CD4-positive, alpha-beta T cell (primary cell): ENCODE measurements around the gene PRKN. TPM values are rescaled to one million over a fixed set of nuclear protein-coding genes. Genes with fewer than 3 reads are reported as not detected.

Experiments used
- ATAC-seq: fragments of 200-7000 bp; cut with Tn5 transposase; one replicate; pipeline ENCODE4 v1.10.0; 2022; ENCODE audit warnings: mild to moderate bottlenecking; ENCODE audit not compliant: poor library complexity
- CTCF ChIA-PET: fragments of 350-600 bp; sonication (Branson Sonifier 250); formaldehyde crosslinking; loops from one replicate; lab custom pipeline; 2021; ENCODE audit warnings: antibody characterized with exemption, inconsistent platforms; lab: Charles Lee
- POLR2A ChIA-PET: fragments of 350-600 bp; sonication (Branson Sonifier 250); formaldehyde crosslinking; loops from one replicate; lab custom pipeline; 2021; ENCODE audit warnings: antibody characterized with exemption, inconsistent platforms; lab: Charles Lee
- DNase-seq, 14 experiments: peaks; one replicate each; pipeline ENCODE4 v3.0.0-alpha.2; 2013 to 2020; ENCODE audit warnings: mixed read lengths in 2 of 14
- H3K27ac ChIP-seq, 2 donors: one replicate each; pipeline versions ENCODE4 v1.5.1 to v1.7.0; 2013; ENCODE audit warnings: low read length in 2 of 2, low read depth in 1 of 2, mild to moderate bottlenecking in 1 of 2
- H3K27me3 ChIP-seq, 2 experiments: 1 replicate in 1 of 2; 2 replicates in 1 of 2; pipeline versions ENCODE4 v1.6.1 to v1.7.0; 2013; ENCODE audit warnings: low read length in 2 of 2, control low read depth in 1 of 2, mild to moderate bottlenecking in 1 of 2, moderate library complexity in 1 of 2; ENCODE audit not compliant: insufficient read depth in 2 of 2, control insufficient read depth in 1 of 2
- H3K36me3 ChIP-seq: one replicate; pipeline ENCODE4 v1.6.1; 2013; ENCODE audit warnings: low read length, control low read depth; ENCODE audit not compliant: insufficient read depth
- H3K4me1 ChIP-seq: one replicate; pipeline ENCODE4 v1.6.1; 2013; ENCODE audit warnings: low read length, control low read depth; ENCODE audit not compliant: insufficient read depth
- H3K4me3 ChIP-seq: one replicate; pipeline ENCODE4 v1.5.1; 2013; ENCODE audit warnings: mild to moderate bottlenecking, low read length, moderate library complexity
- H3K9me3 ChIP-seq, 2 experiments: 1 replicate in 1 of 2; 2 replicates in 1 of 2; pipeline versions ENCODE4 v1.6.1 to v1.7.0; 2013; ENCODE audit warnings: low read length in 2 of 2, mild to moderate bottlenecking in 2 of 2, control low read depth in 1 of 2, moderate library complexity in 1 of 2; ENCODE audit not compliant: control insufficient read depth in 1 of 2, insufficient read depth in 1 of 2
- H3K27ac Mint-ChIP-seq: one replicate; pipeline ENCODE4 v1.8.0; 2020; ENCODE audit warnings: mixed read lengths
- H3K27me3 Mint-ChIP-seq: one replicate; pipeline ENCODE4 v1.8.0; 2021; ENCODE audit warnings: mixed read lengths
- H3K36me3 Mint-ChIP-seq: one replicate; pipeline ENCODE4 v1.8.0; 2021; ENCODE audit warnings: low read depth, mixed read lengths
- H3K4me1 Mint-ChIP-seq: one replicate; pipeline ENCODE4 v1.8.0; 2021; ENCODE audit warnings: low read depth, mixed read lengths
- H3K4me3 Mint-ChIP-seq: one replicate; pipeline ENCODE4 v1.8.0; 2020; ENCODE audit warnings: mild to moderate bottlenecking, mixed read lengths
- H3K9me3 Mint-ChIP-seq: one replicate; pipeline ENCODE4 v1.8.0; 2020; ENCODE audit warnings: mixed read lengths
- intact Hi-C, 2 experiments: fragments of 100-400 bp; cut with DNase I in 1 of 2; cut with micrococcal nuclease in 1 of 2; formaldehyde crosslinking; loops; one replicate each; pipeline versions ENCODE4 v1.15.1 to v1.9.0; 2023 to 2025; cut with DNase I, micrococcal nuclease
- total RNA-seq, 174 experiments: library from RNA in 2 of 174; stranded (reverse) in 2 of 174; gene quantifications; one replicate each; pipeline ENCODE4 v1.2.3 and lab custom pipeline; 2021 to 2026
- TF ChIP-seq, protein P1 (sequence below): fragments of 200-600 bp; IDR thresholded peaks from one replicate; pipeline ENCODE4 v1.8.0; 2022; ENCODE audit warnings: antibody characterized with exemption, mild to moderate bottlenecking

Gene PRKN
- total RNA-seq, 2 experiments from 2014 or later: 5.2 to 5.4 TPM

DNA sequence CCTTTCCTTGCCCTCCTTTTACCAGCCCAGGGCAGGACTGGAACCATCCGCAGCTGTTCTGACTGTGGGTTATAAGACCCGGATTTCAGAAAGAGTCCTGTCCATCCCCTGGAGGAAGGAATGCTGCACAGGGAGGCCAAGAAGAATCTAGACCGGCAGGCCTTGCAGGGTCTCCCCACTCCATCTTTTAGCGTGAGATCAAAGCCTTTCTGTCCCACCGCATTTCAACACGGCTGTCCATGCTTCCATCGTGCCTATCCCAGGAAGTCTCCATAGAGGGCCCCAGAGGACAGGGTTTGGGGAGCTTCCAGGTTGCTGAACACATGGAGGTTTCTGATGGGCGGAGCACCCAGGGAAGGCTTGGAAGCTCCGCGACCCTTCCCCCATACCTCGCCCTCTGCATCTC, 1374.4 kb downstream of the PRKN start:
- Histone ChIP-seq H3K4me1 (no peaks in the 10 kb centered on the region), H3K4me3 (no peak overlapping the region), H3K36me3 (no peaks in the 10 kb centered on the region), H3K9me3 (no peaks in the 10 kb centered on the region), H3K27ac (no peak overlapping the region), H3K27me3 (no peaks in the 10 kb centered on the region)
- ATAC-seq (no peak), DNase-seq (no peak)
- no peaks in the 10 kb centered on the region for H3K4me1 Mint-ChIP-seq
- ChIA-PET POLR2A (no interaction called here), CTCF (no interaction called here)
- no peaks in the 10 kb centered on the region for H3K27me3 Mint-ChIP-seq
- no peaks in the 10 kb centered on the region for H3K36me3 Mint-ChIP-seq
- TF ChIP-seq, protein P1, sequence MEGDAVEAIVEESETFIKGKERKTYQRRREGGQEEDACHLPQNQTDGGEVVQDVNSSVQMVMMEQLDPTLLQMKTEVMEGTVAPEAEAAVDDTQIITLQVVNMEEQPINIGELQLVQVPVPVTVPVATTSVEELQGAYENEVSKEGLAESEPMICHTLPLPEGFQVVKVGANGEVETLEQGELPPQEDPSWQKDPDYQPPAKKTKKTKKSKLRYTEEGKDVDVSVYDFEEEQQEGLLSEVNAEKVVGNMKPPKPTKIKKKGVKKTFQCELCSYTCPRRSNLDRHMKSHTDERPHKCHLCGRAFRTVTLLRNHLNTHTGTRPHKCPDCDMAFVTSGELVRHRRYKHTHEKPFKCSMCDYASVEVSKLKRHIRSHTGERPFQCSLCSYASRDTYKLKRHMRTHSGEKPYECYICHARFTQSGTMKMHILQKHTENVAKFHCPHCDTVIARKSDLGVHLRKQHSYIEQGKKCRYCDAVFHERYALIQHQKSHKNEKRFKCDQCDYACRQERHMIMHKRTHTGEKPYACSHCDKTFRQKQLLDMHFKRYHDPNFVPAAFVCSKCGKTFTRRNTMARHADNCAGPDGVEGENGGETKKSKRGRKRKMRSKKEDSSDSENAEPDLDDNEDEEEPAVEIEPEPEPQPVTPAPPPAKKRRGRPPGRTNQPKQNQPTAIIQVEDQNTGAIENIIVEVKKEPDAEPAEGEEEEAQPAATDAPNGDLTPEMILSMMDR: no peak
- H3K9me3 Mint-ChIP-seq: no peaks in the 10 kb centered on the region
- intact Hi-C loops: no loop called here
- no peak overlapping the region for H3K4me3 Mint-ChIP-seq
- no peak overlapping the region for H3K27ac Mint-ChIP-seq

DNA sequence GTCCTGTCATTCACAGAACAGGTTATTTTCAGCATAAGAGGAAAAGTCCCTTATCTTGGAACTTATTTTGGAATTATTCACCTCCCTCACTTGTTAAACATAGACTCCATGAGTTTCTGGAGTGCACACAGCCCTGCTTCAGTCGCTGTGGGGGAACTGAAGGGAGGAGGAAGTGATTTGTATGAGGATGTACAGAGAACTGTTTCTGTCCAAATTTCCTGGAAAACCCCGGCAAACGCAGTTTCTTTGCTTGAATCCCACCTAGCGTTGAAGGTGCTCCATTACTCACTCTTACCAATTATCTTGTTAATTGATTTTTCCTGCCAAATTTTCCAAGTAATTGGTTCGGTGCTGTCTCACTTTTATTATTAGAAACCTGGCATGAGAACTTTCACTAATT, 1375.7 kb downstream of the PRKN start:
- intact Hi-C loops: no loop called here
- Mint-ChIP-seq H3K36me3 (no peaks in the 10 kb centered on the region), H3K9me3 (no peaks in the 10 kb centered on the region), H3K27ac (no peak overlapping the region), H3K4me3 (no peak overlapping the region), H3K4me1 (no peaks in the 10 kb centered on the region), H3K27me3 (no peaks in the 10 kb centered on the region)
- POLR2A ChIA-PET: no interaction called here
- DNase-seq (no peak), ATAC-seq (no peak)
- H3K27me3 ChIP-seq: no peaks in the 10 kb centered on the region
- H3K27ac ChIP-seq: no peak overlapping the region
- no peaks in the 10 kb centered on the region for H3K9me3 ChIP-seq
- no peaks in the 10 kb centered on the region for H3K36me3 ChIP-seq
- H3K4me3 ChIP-seq: no peak overlapping the region
- no peaks in the 10 kb centered on the region for H3K4me1 ChIP-seq
- CTCF ChIA-PET: no interaction called here
- TF ChIP-seq, protein P1: no peak

DNA sequence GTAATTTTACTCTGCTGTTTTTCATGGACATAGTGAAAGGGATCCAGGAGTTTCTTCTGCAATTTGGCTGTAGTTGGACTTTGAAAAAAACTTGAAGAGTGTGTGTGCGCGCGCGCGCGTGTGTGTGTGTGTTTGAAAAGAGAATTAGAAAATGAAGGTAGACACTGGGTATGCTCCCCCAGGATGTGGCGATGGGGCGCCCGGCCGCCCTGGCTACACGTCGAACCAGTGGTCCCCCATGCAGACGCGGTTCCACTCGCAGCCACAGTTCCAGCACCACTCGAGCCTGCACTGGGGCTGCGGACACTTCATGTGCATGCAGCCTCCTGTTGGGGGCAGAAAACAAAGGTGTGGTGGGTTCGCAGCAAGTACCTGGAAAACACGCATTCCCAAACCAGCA, 1377.7 kb downstream of the PRKN start:
- ChIA-PET CTCF (no interaction called here), POLR2A (no interaction called here)
- no peaks in the 10 kb centered on the region for H3K36me3 ChIP-seq
- no peak overlapping the region for H3K4me3 ChIP-seq
- DNase-seq: no peak
- Mint-ChIP-seq H3K36me3 (no peaks in the 10 kb centered on the region), H3K4me1 (no peaks in the 10 kb centered on the region), H3K9me3 (no peaks in the 10 kb centered on the region), H3K27me3 (no peaks in the 10 kb centered on the region), H3K4me3 (no peak overlapping the region), H3K27ac (no peak overlapping the region)
- H3K9me3 ChIP-seq: no peaks in the 10 kb centered on the region
- H3K4me1 ChIP-seq: no peaks in the 10 kb centered on the region
- no peak overlapping the region for H3K27ac ChIP-seq
- TF ChIP-seq, protein P1: no peak
- intact Hi-C loops: no loop called here
- H3K27me3 ChIP-seq: no peaks in the 10 kb centered on the region
- ATAC-seq: no peak
